PFSK-1 (cell line): ENCODE data around the gene ZDHHC11B.

Source experiments
- FOXP2 ChIP-seq: optimal IDR thresholded peaks from 2 replicates; pipeline ENCODE3; 2011; ENCODE audit warnings: borderline replicate concordance, control low read depth, inconsistent platforms; ENCODE audit not compliant: insufficient read depth; ENCODE audit errors: extremely low read length, extremely low read depth
- POLR2AphosphoS5 ChIP-seq: IDR thresholded peaks from 2 replicates; pipeline ENCODE4 v1.6.1; 2012; ENCODE audit warnings: low read depth, mild to moderate bottlenecking, control low read depth, low read length, moderate library complexity
- REST ChIP-seq, 2 experiments: IDR thresholded peaks; 2 replicates each; pipeline versions ENCODE4 v1.6.1 to v1.8.0; 2011 to 2012; ENCODE audit warnings: low read depth in 2 of 2, low read length in 2 of 2, control low read depth in 1 of 2, inconsistent platforms in 1 of 2, mild to moderate bottlenecking in 1 of 2, moderate library complexity in 1 of 2; ENCODE audit not compliant: insufficient read depth in 1 of 2
- SIN3A ChIP-seq: IDR thresholded peaks from 2 replicates; pipeline ENCODE4 v1.6.1; 2012; ENCODE audit warnings: mild to moderate bottlenecking, low read length, moderate library complexity, borderline replicate concordance; ENCODE audit not compliant: insufficient read depth
- TAF1 ChIP-seq: IDR thresholded peaks from 2 replicates; pipeline ENCODE4 v1.6.1; 2012; ENCODE audit warnings: low read length, control low read depth, borderline replicate concordance; ENCODE audit not compliant: insufficient read depth

The ZDHHC11B gene

GRCh38 chr5:757346-757930 is 27.1 kb downstream of the ZDHHC11B start:
- TF ChIP-seq TAF1 (no peak), REST (IDR thresholded peaks at IDR 0.05; ENCODE audit: insufficient read depth in 1 of 2, low read depth in 2 of 2, low read length in 2 of 2) (no peak)

DNA sequence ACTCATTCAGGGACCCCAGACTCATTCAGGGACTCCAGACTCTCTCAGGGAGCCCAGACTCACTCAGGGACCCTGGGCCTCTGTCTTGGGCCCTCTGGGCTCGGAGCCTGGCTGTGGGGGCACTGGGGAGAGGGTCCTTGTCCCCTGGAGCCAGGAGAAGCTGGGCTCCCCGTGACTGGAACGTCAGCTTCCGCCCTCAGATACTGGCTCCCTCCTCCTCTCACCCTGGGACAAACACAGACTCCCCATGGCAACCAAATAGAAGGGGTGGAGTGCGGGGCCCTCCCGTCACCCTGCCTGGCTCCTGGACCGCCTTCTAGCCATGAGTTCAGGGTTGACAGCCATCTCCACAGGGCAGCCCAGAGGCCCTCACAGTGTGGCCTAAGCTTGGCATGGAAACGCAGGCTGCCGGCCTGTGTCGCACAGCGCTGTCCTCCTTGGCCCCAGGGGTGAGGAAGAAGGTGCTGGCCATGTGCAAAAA is 27.6 kb downstream of the ZDHHC11B start:
- TF ChIP-seq TAF1 (no peak), FOXP2 (no peak), POLR2AphosphoS5 (no peak), SIN3A (no peak), REST (IDR thresholded peaks at IDR 0.05; ENCODE audit: insufficient read depth in 1 of 2, low read depth in 2 of 2, low read length in 2 of 2) (no peak)

GRCh38 chr5:756171-756570 is 28.4 kb downstream of the ZDHHC11B start:
- TF ChIP-seq POLR2AphosphoS5 = no peak
- no peak for TF ChIP-seq REST (IDR thresholded peaks at IDR 0.05; ENCODE audit: insufficient read depth in 1 of 2, low read depth in 2 of 2, low read length in 2 of 2)
- no peak for TF ChIP-seq FOXP2
- TF ChIP-seq SIN3A = no peak
- no peak for TF ChIP-seq TAF1

DNA sequence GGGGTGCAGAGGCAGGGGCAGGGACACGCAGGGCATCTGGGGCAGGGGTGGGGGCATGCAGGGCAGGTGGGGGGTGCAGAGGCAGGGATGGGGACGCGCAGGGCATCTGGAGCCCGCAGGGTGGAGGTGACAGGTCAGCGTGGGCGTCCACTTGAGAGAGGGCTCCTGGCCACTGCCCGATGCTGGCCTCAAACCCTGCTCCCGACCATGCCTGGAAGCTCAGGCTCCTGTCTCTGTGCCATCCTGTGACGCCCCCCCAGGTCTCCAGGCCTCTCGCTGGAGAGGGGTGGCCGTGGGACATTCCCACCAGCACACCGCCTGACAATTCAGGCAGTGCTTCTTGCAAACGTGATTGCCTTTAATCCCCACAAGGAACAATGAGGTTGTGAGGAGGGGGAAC is 33.0 kb downstream of the ZDHHC11B start:
- TF ChIP-seq POLR2AphosphoS5 (no peak), TAF1 (no peak)

- TF ChIP-seq FOXP2 = no peak
- no peak for TF ChIP-seq POLR2AphosphoS5
- TF ChIP-seq REST (IDR thresholded peaks at IDR 0.05; ENCODE audit: insufficient read depth in 1 of 2, low read depth in 2 of 2, low read length in 2 of 2) = no peak
- TF ChIP-seq TAF1 = no peak
- no peak for TF ChIP-seq SIN3A
Measured at GRCh38 chr5:749101-749670, 35.3 kb downstream of the ZDHHC11B start.
